Fibroblast of the aortic adventitia (primary cell): Measurements from ENCODE around the gene SH3TC1. TPM values are rescaled to one million over a fixed set of nuclear protein-coding genes. Genes with fewer than 3 reads are reported as not detected.

ENCODE experiments used
- DNase-seq: peaks from one replicate; pipeline ENCODE4 v3.0.0-alpha.2; 2010; ENCODE audit warnings: low read depth
- H3K4me3 ChIP-seq: 2 replicates; pipeline ENCODE4 v1.5.1; 2011; ENCODE audit warnings: low read depth, mild to moderate bottlenecking, control low read depth, low read length, moderate library complexity
- CTCF ChIP-seq: IDR thresholded peaks from 2 replicates; pipeline ENCODE4 v1.5.1; 2011; ENCODE audit warnings: mild to moderate bottlenecking, low read length, control low read depth, inconsistent platforms; ENCODE audit not compliant: insufficient read depth
- total RNA-seq: library from RNA; depleted of rRNA; stranded (reverse); fragments of >200 nt; gene quantifications from 2 replicates; pipeline ENCODE4 v1.2.3, GENCODE V29; 2012; ENCODE audit warnings: low replicate concordance

SH3TC1 gene
- total RNA-seq, 1 donor, result 1.5 TPM

GRCh38 chr4:8270418-8270771 lies 71.3 kb downstream of the SH3TC1 start:
- TF ChIP-seq CTCF, result no peak
- H3K4me3 ChIP-seq, result peak overlapping the region; percentile 55
- no peak for DNase-seq

GRCh38 chr4:8270912-8271815 lies 72.1 kb downstream of the SH3TC1 start:
- TF ChIP-seq CTCF, result no peak
- peak overlapping the region; percentile 55 for H3K4me3 ChIP-seq
- DNase-seq, result peak; percentile 17

- DNase-seq, result no peak
- H3K4me3 ChIP-seq, result no peak overlapping the region
- TF ChIP-seq CTCF, result no peak
Measured at GRCh38 chr4:8271821-8272220, 72.7 kb downstream of the SH3TC1 start.

- no peak for TF ChIP-seq CTCF
- peak; percentile 32 for DNase-seq
- no peak overlapping the region for H3K4me3 ChIP-seq
Measured at GRCh38 chr4:8272472-8273428, 73.7 kb downstream of the SH3TC1 start.

- TF ChIP-seq CTCF, result no peak
- no peak for DNase-seq
- no peak overlapping the region for H3K4me3 ChIP-seq
Measured at GRCh38 chr4:8273450-8273849, 74.4 kb downstream of the SH3TC1 start.

- no peak overlapping the region for H3K4me3 ChIP-seq
Measured at GRCh38 chr4:8274066-8274652, 75.1 kb downstream of the SH3TC1 start.

More at GRCh38 chr4:8274066-8274652, 75.1 kb downstream of the SH3TC1 start:
- no peak for DNase-seq
- no peak for TF ChIP-seq CTCF
